Smooth muscle cell (in vitro differentiated cells): ENCODE measurements around the gene PIK3CA. TPM values are rescaled to one million over a fixed set of nuclear protein-coding genes. Genes with fewer than 3 reads are reported as not detected.
A peak's percentile ranks its signal among the peaks of the same experiment; 100 is the strongest.

Experiments
- DNase-seq: peaks from one replicate; lab custom pipeline; 2025; ENCODE audit not compliant: unreplicated experiment; lab: John Stamatoyannopoulos, UW
- H2AFZ ChIP-seq: fragments of 200-600 bp; sonication (generic); 2 replicates; pipeline ENCODE4 v1.6.0; 2016; ENCODE audit warnings: antibody characterized with exemption, low read depth, mild to moderate bottlenecking
- H3F3A ChIP-seq: fragments of 200-600 bp; sonication (generic); 2 replicates; pipeline ENCODE4 v1.6.0; 2017; ENCODE audit warnings: antibody characterized with exemption, low read depth
- H3K27ac ChIP-seq: fragments of 200-600 bp; sonication (generic); 2 replicates; pipeline ENCODE4 v1.5.1; 2016; ENCODE audit warnings: low read depth, mild to moderate bottlenecking
- H3K27me3 ChIP-seq: fragments of 200-600 bp; sonication (generic); 2 replicates; pipeline ENCODE4 v1.6.1; 2016; ENCODE audit warnings: low read depth, mild to moderate bottlenecking
- H3K36me3 ChIP-seq: fragments of 200-600 bp; sonication (generic); 2 replicates; pipeline ENCODE4 v1.5.1; 2016; ENCODE audit warnings: low read depth
- H3K4me1 ChIP-seq: fragments of 200-600 bp; sonication (generic); 2 replicates; pipeline ENCODE4 v1.5.1; 2016; ENCODE audit warnings: low read depth
- H3K4me2 ChIP-seq: fragments of 200-600 bp; sonication (generic); 2 replicates; pipeline ENCODE4 v1.6.0; 2016; ENCODE audit warnings: mild to moderate bottlenecking
- H3K4me3 ChIP-seq: fragments of 200-600 bp; sonication (generic); 2 replicates; pipeline ENCODE4 v1.5.1; 2016; ENCODE audit warnings: mild to moderate bottlenecking
- H3K79me2 ChIP-seq: fragments of 200-600 bp; sonication (generic); 2 replicates; pipeline ENCODE4 v1.6.0; 2016; ENCODE audit warnings: low read depth, mild to moderate bottlenecking
- H3K9ac ChIP-seq: fragments of 200-600 bp; sonication (generic); 2 replicates; pipeline ENCODE4 v1.6.0; 2016; ENCODE audit warnings: low read depth
- H3K9me3 ChIP-seq: fragments of 200-600 bp; sonication (generic); replicated peaks from 2 replicates; pipeline ENCODE4 v1.5.1; 2016; ENCODE audit warnings: low read depth
- H4K20me1 ChIP-seq: fragments of 200-600 bp; sonication (generic); 2 replicates; pipeline ENCODE4 v1.6.0; 2016; ENCODE audit warnings: low read depth
- CTCF ChIP-seq: fragments of 200-600 bp; sonication (generic); IDR thresholded peaks from 2 replicates; pipeline ENCODE4 v1.5.1; 2017; ENCODE audit warnings: borderline replicate concordance, mild to moderate bottlenecking, antibody characterized with exemption; ENCODE audit not compliant: insufficient read depth, poor library complexity, severe bottlenecking
- WGBS: methylation state at CpG from one replicate; pipeline ENCODE4 v1.1.7; 2016; ENCODE audit warnings: low lambda C conversion rate; 5-methylcytosine and 5-hydroxymethylcytosine counted together
- polyA plus RNA-seq: library from polyadenylated mRNA; unstranded; fragments of >200 nt; fragmentation: Nextera tagmentation; extraction: Ambion mirVana; gene quantifications from 2 replicates; pipeline ENCODE4 v1.2.1, GENCODE V29; 2016
- total RNA-seq: library from RNA; depleted of rRNA; stranded (reverse); fragments of >200 nt; gene quantifications from 2 replicates; pipeline ENCODE4 v1.2.3, GENCODE V29; 2014

Gene PIK3CA
- total and polyA plus RNA-seq, 2 experiments from 2014 or later = 6.1 to 19.6 TPM

- 69% methylated on average over 2 of the region's 2 CpGs for WGBS
- peaks cover 92% of the 10 kb centered on the region for H3K79me2 ChIP-seq
Observed at GRCh38 chr3:179168918-179169317, 20.8 kb downstream of the PIK3CA start.

GRCh38 chr3:179172546-179172945, 24.4 kb downstream of the PIK3CA start:
- Histone ChIP-seq H3K27ac (no peak overlapping the region), H3K4me3 (no peak overlapping the region), H3K4me1 (peaks cover 9% of the 10 kb centered on the region), H4K20me1 (peaks cover 58% of the 10 kb centered on the region), H3K9me3 (no peaks in the 10 kb centered on the region), H3K27me3 (no peaks in the 10 kb centered on the region), H2AFZ (no peak overlapping the region), H3F3A (no peaks in the 10 kb centered on the region), H3K79me2 (peaks cover 82% of the 10 kb centered on the region), H3K36me3 (no peaks in the 10 kb centered on the region), H3K9ac (no peak overlapping the region), H3K4me2 (no peak overlapping the region)
- TF ChIP-seq CTCF = no peak
- no peak for DNase-seq

More at GRCh38 chr3:179168918-179169317, 20.8 kb downstream of the PIK3CA start:
- no peak overlapping the region for H3K4me2 ChIP-seq
- no peak for TF ChIP-seq CTCF
- H2AFZ ChIP-seq = no peak overlapping the region
- H3K9ac ChIP-seq = no peak overlapping the region
- H4K20me1 ChIP-seq = peaks cover 62% of the 10 kb centered on the region
- no peaks in the 10 kb centered on the region for H3K36me3 ChIP-seq
- no peak for DNase-seq
- no peak overlapping the region for H3K4me3 ChIP-seq
- H3K27ac ChIP-seq = no peak overlapping the region
- no peaks in the 10 kb centered on the region for H3K9me3 ChIP-seq
- H3K4me1 ChIP-seq = no peaks in the 10 kb centered on the region
- H3K27me3 ChIP-seq = no peaks in the 10 kb centered on the region
- no peaks in the 10 kb centered on the region for H3F3A ChIP-seq

- no peak overlapping the region for H3K4me3 ChIP-seq
- H3K27ac ChIP-seq = no peak overlapping the region
- no peak for DNase-seq
- H3K4me1 ChIP-seq = peaks cover 9% of the 10 kb centered on the region
- H4K20me1 ChIP-seq = peaks cover 56% of the 10 kb centered on the region
- H3K36me3 ChIP-seq = no peaks in the 10 kb centered on the region
- TF ChIP-seq CTCF = no peak
- H3K9ac ChIP-seq = no peak overlapping the region
- H3K27me3 ChIP-seq = no peaks in the 10 kb centered on the region
- WGBS = 95% methylated on average over 3 of the region's 3 CpGs
- H3K9me3 ChIP-seq = no peaks in the 10 kb centered on the region
- no peak overlapping the region for H2AFZ ChIP-seq
- no peak overlapping the region for H3K4me2 ChIP-seq
- H3K79me2 ChIP-seq = peaks cover 79% of the 10 kb centered on the region
- H3F3A ChIP-seq = no peaks in the 10 kb centered on the region
Observed at GRCh38 chr3:179174316-179174715, 26.2 kb downstream of the PIK3CA start.

GRCh38 chr3:179174898-179175297, 26.7 kb downstream of the PIK3CA start:
- Histone ChIP-seq H3K4me1 (peaks cover 9% of the 10 kb centered on the region), H3K36me3 (no peaks in the 10 kb centered on the region), H3K79me2 (peaks cover 76% of the 10 kb centered on the region), H3K27me3 (no peaks in the 10 kb centered on the region), H4K20me1 (peaks cover 58% of the 10 kb centered on the region), H3K9ac (no peak overlapping the region), H3F3A (no peaks in the 10 kb centered on the region), H2AFZ (no peak overlapping the region), H3K4me3 (no peak overlapping the region), H3K9me3 (no peaks in the 10 kb centered on the region), H3K27ac (no peak overlapping the region), H3K4me2 (peak overlapping the region; percentile 24)
- no peak for DNase-seq
- WGBS = 70% methylated on average over 1 of the region's 1 CpG
- no peak for TF ChIP-seq CTCF
